ENCODE data around the gene GGT7. TPM values are rescaled to one million over a fixed set of nuclear protein-coding genes. Genes with fewer than 3 reads are reported as not detected.

Gene GGT7
- total and polyA plus RNA-seq, 2 experiments from 2014 or later, result 32.3 to 53.8 TPM

DNA sequence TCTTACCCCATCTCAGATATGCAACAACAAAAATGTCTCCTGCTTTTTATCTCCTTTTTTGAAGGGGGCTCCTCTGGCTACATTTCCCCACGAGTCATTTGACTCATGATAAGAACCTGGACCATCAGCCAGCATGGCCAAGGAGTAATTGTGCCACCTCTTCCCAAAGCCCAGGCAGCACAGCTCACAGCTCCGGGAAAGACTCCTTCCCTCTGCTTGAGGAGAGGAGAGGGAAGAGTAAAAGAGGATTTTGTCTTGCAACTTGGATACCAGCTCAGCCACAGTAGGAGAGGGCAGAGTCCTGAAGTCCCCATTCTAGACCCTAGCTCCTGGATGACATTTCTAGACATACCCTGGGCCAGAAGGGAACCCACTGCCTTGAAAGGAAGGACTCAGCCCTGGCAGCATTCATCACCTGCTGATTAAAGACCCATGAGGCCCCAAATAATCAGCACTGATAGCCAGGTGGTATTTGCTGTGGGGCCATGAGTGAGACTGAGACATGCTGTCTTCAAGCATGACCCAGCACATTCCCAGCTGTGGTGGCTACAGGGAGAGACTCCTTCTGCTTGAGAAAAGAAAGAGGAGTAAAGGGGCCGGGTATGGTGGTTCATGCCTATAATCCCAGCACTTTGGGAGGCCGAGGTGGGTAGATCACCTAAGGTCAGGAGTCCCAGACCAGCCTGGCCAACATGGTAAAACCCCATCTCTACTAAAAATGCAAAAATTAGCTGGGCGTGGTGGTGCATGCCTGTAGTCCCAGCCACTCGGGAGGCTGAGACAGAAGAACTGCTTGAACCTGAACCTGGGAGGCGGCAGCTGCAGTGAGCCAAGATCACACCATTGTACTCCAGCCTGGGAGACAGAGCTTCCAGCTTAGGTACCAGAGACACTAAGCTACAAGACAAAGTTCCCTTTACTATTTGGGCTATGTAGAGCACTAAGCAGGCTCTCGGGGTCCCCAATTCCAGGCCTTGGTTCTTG, 75.4 kb downstream of the GGT7 start:
- no peak overlapping the region for H3K27ac ChIP-seq
- no peak for DNase-seq (ENCODE audit: low read depth in 1 of 2, low spot score in 1 of 2)
- TF ChIP-seq, protein P1, sequence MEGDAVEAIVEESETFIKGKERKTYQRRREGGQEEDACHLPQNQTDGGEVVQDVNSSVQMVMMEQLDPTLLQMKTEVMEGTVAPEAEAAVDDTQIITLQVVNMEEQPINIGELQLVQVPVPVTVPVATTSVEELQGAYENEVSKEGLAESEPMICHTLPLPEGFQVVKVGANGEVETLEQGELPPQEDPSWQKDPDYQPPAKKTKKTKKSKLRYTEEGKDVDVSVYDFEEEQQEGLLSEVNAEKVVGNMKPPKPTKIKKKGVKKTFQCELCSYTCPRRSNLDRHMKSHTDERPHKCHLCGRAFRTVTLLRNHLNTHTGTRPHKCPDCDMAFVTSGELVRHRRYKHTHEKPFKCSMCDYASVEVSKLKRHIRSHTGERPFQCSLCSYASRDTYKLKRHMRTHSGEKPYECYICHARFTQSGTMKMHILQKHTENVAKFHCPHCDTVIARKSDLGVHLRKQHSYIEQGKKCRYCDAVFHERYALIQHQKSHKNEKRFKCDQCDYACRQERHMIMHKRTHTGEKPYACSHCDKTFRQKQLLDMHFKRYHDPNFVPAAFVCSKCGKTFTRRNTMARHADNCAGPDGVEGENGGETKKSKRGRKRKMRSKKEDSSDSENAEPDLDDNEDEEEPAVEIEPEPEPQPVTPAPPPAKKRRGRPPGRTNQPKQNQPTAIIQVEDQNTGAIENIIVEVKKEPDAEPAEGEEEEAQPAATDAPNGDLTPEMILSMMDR (IDR thresholded peaks at IDR 0.05; ENCODE audit: low read depth, low read length), result no peak
- H3K36me3 ChIP-seq, result no peaks in the 10 kb centered on the region
- H3K4me3 ChIP-seq, result no peak overlapping the region
- H3K27me3 ChIP-seq, result no peaks in the 10 kb centered on the region
- peaks cover 6% of the 10 kb centered on the region for H3K4me1 ChIP-seq (ENCODE audit: low read depth)
- H3K9me3 ChIP-seq (ENCODE audit: low read depth), result no peaks in the 10 kb centered on the region

Other genes starting within 250 kb of the GGT7 start
- 22.8 and 25.1 TPM in 2 replicates for gene PIGU, start 195.8 kb downstream of the GGT7 start, total RNA-seq
- 37.9 and 40.9 TPM in 2 replicates for gene PIGU, start 195.8 kb downstream of the GGT7 start, polyA plus RNA-seq
- 8.4 and 13.5 TPM in 2 replicates for gene TP53INP2, start 168.5 kb downstream of the GGT7 start, total RNA-seq
- 12.5 and 18.9 TPM in 2 replicates for gene TP53INP2, start 168.5 kb downstream of the GGT7 start, polyA plus RNA-seq
- gene NCOA6, start 47.2 kb downstream of the GGT7 start, total RNA-seq, result 9.9 and 16.8 TPM in 2 replicates
- 21.4 and 28.6 TPM in 2 replicates for gene NCOA6, start 47.2 kb downstream of the GGT7 start, polyA plus RNA-seq
- 79.6 and 145 TPM in 2 replicates for gene ACSS2, start 3.8 kb upstream of the GGT7 start, total RNA-seq
- gene ACSS2, start 3.8 kb upstream of the GGT7 start, polyA plus RNA-seq, result 93.8 and 105 TPM in 2 replicates
- 50.5 and 69.5 TPM in 2 replicates for gene GSS, start 83.0 kb upstream of the GGT7 start, total RNA-seq
- 59.9 and 82.9 TPM in 2 replicates for gene GSS, start 83.0 kb upstream of the GGT7 start, polyA plus RNA-seq
- gene MYH7B, start 83.0 kb upstream of the GGT7 start, total RNA-seq, result 30.2 and 73.2 TPM in 2 replicates
- 107 and 112 TPM in 2 replicates for gene MYH7B, start 83.0 kb upstream of the GGT7 start, polyA plus RNA-seq
- 113 and 120 TPM in 2 replicates for gene TRPC4AP, start 220.0 kb upstream of the GGT7 start, total RNA-seq
- 123 and 131 TPM in 2 replicates for gene TRPC4AP, start 220.0 kb upstream of the GGT7 start, polyA plus RNA-seq